Panc1 (cell line): ENCODE results near the gene PSMA6. TPM values are rescaled to one million over a fixed set of nuclear protein-coding genes. Genes with fewer than 3 reads are reported as not detected.

Experiments used
- ATAC-seq: fragments of 200-7000 bp; cut with Tn5 transposase; 2 replicates; pipeline ENCODE4 v1.9.1; 2020; ENCODE audit warnings: mild to moderate bottlenecking, moderate library complexity
- BruUV-seq: library from RNA; stranded (reverse); fragments of 400-500 nt; replicated peaks from 2 replicates; lab custom pipeline; 2021; lab: Mats Ljungman, UMichigan
- CTCF ChIA-PET: fragments of 300-600 bp; sonication (Branson Sonifier 250); formaldehyde crosslinking; loops from one replicate; lab custom pipeline; 2022; ENCODE audit warnings: antibody characterized with exemption; lab: Charles Lee
- POLR2A ChIA-PET: fragments of 300-600 bp; sonication (Branson Sonifier 250); formaldehyde crosslinking; loops from one replicate; lab custom pipeline; 2022; ENCODE audit warnings: antibody characterized with exemption; lab: Charles Lee
- DNase-seq: peaks from one replicate; pipeline ENCODE4 v3.0.0-alpha.2; 2010; ENCODE audit warnings: low read depth, low spot score
- H3K27ac ChIP-seq: 2 replicates; pipeline ENCODE4 v1.5.1; 2011; ENCODE audit warnings: mild to moderate bottlenecking, low read length, inconsistent platforms
- H3K27me3 ChIP-seq: fragments of 200-500 bp; sonication (Bioruptor generic); 2 replicates; pipeline ENCODE4 v1.6.0; 2014; ENCODE audit warnings: low read length, inconsistent platforms; ENCODE audit not compliant: control insufficient read depth, insufficient read depth
- H3K36me3 ChIP-seq: fragments of 200-500 bp; sonication (Bioruptor generic); 2 replicates; pipeline ENCODE4 v1.5.1; 2014; ENCODE audit warnings: inconsistent platforms, mild to moderate bottlenecking, low read length, moderate library complexity; ENCODE audit not compliant: control insufficient read depth, insufficient read depth
- H3K4me1 ChIP-seq: 2 replicates; pipeline ENCODE4 v1.5.1; 2011; ENCODE audit warnings: inconsistent platforms, mild to moderate bottlenecking, low read length, moderate library complexity; ENCODE audit not compliant: control insufficient read depth, insufficient read depth
- H3K4me3 ChIP-seq, 2 experiments: 2 replicates each; pipeline ENCODE4 v1.5.1; 2011 to 2012; ENCODE audit warnings: low read depth in 2 of 2, low read length in 2 of 2, mild to moderate bottlenecking in 2 of 2, inconsistent platforms in 1 of 2, moderate library complexity in 1 of 2
- H3K9me3 ChIP-seq: fragments of 200-500 bp; sonication (Bioruptor generic); 2 replicates; pipeline ENCODE4 v1.5.1; 2014; ENCODE audit warnings: low read depth, mild to moderate bottlenecking, inconsistent platforms, low read length, moderate library complexity; ENCODE audit not compliant: control insufficient read depth, insufficient read depth
- CTCF ChIP-seq: fragments of 450-650 bp; IDR thresholded peaks from 2 replicates; pipeline ENCODE4 v1.5.1; 2017; ENCODE audit warnings: mild to moderate bottlenecking
- POLR2AphosphoS5 ChIP-seq: IDR thresholded peaks from 2 replicates; pipeline ENCODE4 v1.6.1; 2012; ENCODE audit warnings: mild to moderate bottlenecking, low read depth, low read length, moderate library complexity
- REST ChIP-seq, 2 experiments: IDR thresholded peaks; 2 replicates each; pipeline ENCODE4 v1.6.1; 2011 to 2012; ENCODE audit warnings: low read depth in 2 of 2, control low read depth in 1 of 2, low read length in 1 of 2, mild to moderate bottlenecking in 1 of 2, moderate library complexity in 1 of 2; ENCODE audit not compliant: insufficient read depth in 1 of 2
- SIN3A ChIP-seq: IDR thresholded peaks from 2 replicates; pipeline ENCODE4 v1.6.1; 2012; ENCODE audit warnings: low read depth, mild to moderate bottlenecking, low read length, moderate library complexity, borderline replicate concordance; ENCODE audit not compliant: insufficient read depth
- TCF7L2 ChIP-seq: IDR thresholded peaks from 2 replicates; pipeline ENCODE4 v1.6.1; 2011; ENCODE audit warnings: mild to moderate bottlenecking, low read depth, low read length, inconsistent platforms
- in situ Hi-C: cut with HindIII; loops from 2 replicates; pipeline ENCODE4 v1.10.0; 2016; ENCODE audit warnings: low sequenced_read_pairs, low pct_unique_long_range_greater_than_20kb
- intact Hi-C: fragments of 100-400 bp; cut with micrococcal nuclease; formaldehyde crosslinking; loops from one replicate; pipeline ENCODE4 v1.10.0; 2022; ENCODE audit not compliant: unreplicated experiment
- total RNA-seq: library from RNA; stranded (reverse); gene quantifications from one replicate; pipeline ENCODE4 v1.2.1, GENCODE V29; 2021; ENCODE audit not compliant: unreplicated experiment

PSMA6 gene
- total RNA-seq, 1 experiment from 2014 or later = 197 TPM

GRCh38 chr14:35339761-35340406, 47.7 kb downstream of the PSMA6 start:
- no peak for TF ChIP-seq TCF7L2
- TF ChIP-seq SIN3A = no peak
- no peak for TF ChIP-seq REST (IDR thresholded peaks at IDR 0.05; ENCODE audit: insufficient read depth in 1 of 2, low read depth in 2 of 2, low read length in 1 of 2)
- no peak for TF ChIP-seq CTCF
- TF ChIP-seq POLR2AphosphoS5 = no peak
- BruUV-seq = no TSS peak
- DNase-seq = no peak
- Histone ChIP-seq H3K4me1 (peaks cover 57% of the 10 kb centered on the region), H3K9me3 (no peaks in the 10 kb centered on the region), H3K27me3 (no peaks in the 10 kb centered on the region), H3K36me3 (no peaks in the 10 kb centered on the region), H3K27ac (peak overlapping the region; percentile 93; the same call in 1 of the 2 replicates), H3K4me3 (no peak overlapping the region)
- intact Hi-C loops = loop anchor here (5.0 kb wide), 1 partner anchor 67 kb away; no protein-coding TSS in a partner anchor
- CTCF ChIA-PET = interaction anchor here (0.5 to 0.7 kb wide), 2 partner anchors 19 to 73 kb away, joined by 3 to 4 read pairs; no protein-coding TSS in a partner anchor
- no peak for ATAC-seq
- POLR2A ChIA-PET = no interaction called here
- in situ Hi-C loops = no loop called here

GRCh38 chr14:35340616-35341453, 48.7 kb downstream of the PSMA6 start:
- CTCF ChIA-PET = no interaction called here
- H3K4me1 ChIP-seq = peaks cover 49% of the 10 kb centered on the region

More at GRCh38 chr14:35340616-35341453, 48.7 kb downstream of the PSMA6 start:
- POLR2A ChIA-PET = interaction anchor here (0.6 kb wide), 1 partner anchor 114 kb away, joined by 10 read pairs; no protein-coding TSS in a partner anchor
- H3K4me3 ChIP-seq = peak overlapping the region in 1 of 2 experiments; percentile 16; a peak in 1 of 4 replicates
- H3K36me3 ChIP-seq = no peaks in the 10 kb centered on the region
- ATAC-seq (peak; percentile 1; the same call in 1 of the 2 replicates), DNase-seq (no peak)
- no peaks in the 10 kb centered on the region for H3K27me3 ChIP-seq
- no peaks in the 10 kb centered on the region for H3K9me3 ChIP-seq
- H3K27ac ChIP-seq = peak overlapping the region; percentile 84
- TF ChIP-seq TCF7L2 (no peak), POLR2AphosphoS5 (no peak), REST (IDR thresholded peaks at IDR 0.05; ENCODE audit: insufficient read depth in 1 of 2, low read depth in 2 of 2, low read length in 1 of 2) (no peak), CTCF (no peak), SIN3A (no peak)
- BruUV-seq = no TSS peak
- in situ Hi-C loops (no loop called here), intact Hi-C loops (no loop called here)
